GM10266 (cell line): ENCODE data around the gene TMEM132A.

Experiments used
- DNase-seq: peaks from one replicate; pipeline ENCODE4 v3.0.0; 2012; ENCODE audit errors: extremely low spot score
- TF ChIP-seq, protein P1 (sequence below): IDR thresholded peaks from 2 replicates; pipeline ENCODE4 v1.5.1; 2012; ENCODE audit warnings: mild to moderate bottlenecking, low read depth; ENCODE audit not compliant: control insufficient read depth, insufficient read depth; ENCODE audit errors: missing control alignments

The TMEM132A gene

DNA sequence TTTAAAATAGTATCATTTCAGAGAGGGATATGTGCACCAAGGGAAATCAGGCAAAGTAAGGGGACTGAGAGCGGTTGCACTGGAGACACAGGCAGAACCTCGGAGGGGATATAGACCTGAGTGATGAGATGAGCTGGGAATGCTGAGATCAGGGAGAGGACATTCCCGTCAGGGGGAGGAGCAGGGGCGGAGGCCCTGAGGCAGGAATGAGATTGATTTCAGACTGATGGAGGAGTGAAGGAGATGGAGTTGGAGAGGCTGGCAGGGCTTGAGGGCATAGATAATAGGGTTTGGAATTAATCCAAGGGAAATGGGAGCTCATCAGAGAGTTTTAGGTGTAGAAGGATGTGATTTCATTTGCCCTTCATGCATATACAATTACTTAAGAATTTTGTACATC, 60.4 kb downstream of the TMEM132A start:
- TF ChIP-seq, protein P1, sequence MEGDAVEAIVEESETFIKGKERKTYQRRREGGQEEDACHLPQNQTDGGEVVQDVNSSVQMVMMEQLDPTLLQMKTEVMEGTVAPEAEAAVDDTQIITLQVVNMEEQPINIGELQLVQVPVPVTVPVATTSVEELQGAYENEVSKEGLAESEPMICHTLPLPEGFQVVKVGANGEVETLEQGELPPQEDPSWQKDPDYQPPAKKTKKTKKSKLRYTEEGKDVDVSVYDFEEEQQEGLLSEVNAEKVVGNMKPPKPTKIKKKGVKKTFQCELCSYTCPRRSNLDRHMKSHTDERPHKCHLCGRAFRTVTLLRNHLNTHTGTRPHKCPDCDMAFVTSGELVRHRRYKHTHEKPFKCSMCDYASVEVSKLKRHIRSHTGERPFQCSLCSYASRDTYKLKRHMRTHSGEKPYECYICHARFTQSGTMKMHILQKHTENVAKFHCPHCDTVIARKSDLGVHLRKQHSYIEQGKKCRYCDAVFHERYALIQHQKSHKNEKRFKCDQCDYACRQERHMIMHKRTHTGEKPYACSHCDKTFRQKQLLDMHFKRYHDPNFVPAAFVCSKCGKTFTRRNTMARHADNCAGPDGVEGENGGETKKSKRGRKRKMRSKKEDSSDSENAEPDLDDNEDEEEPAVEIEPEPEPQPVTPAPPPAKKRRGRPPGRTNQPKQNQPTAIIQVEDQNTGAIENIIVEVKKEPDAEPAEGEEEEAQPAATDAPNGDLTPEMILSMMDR, result no peak
- DNase-seq, result no peak

DNA sequence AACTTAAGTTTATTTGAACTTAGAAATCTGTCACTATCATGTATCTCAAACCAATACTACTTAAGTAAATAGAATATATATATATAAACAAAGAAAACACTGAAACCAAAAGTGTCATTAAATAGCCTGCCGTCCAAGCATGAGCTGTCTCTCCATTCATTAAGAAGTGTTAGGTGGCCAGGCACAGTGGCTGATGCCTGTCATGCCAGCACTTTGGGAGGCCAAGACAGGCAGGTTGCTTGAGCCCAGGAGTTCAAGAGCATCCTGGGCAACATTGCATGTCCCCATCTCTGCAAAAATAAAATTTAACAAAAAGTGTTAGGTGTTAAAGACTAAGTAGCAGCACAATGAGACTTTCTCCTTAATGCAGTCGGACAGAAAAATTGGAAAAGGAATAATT, 61.2 kb downstream of the TMEM132A start:
- no peak for DNase-seq
- TF ChIP-seq, protein P1, result no peak

DNA sequence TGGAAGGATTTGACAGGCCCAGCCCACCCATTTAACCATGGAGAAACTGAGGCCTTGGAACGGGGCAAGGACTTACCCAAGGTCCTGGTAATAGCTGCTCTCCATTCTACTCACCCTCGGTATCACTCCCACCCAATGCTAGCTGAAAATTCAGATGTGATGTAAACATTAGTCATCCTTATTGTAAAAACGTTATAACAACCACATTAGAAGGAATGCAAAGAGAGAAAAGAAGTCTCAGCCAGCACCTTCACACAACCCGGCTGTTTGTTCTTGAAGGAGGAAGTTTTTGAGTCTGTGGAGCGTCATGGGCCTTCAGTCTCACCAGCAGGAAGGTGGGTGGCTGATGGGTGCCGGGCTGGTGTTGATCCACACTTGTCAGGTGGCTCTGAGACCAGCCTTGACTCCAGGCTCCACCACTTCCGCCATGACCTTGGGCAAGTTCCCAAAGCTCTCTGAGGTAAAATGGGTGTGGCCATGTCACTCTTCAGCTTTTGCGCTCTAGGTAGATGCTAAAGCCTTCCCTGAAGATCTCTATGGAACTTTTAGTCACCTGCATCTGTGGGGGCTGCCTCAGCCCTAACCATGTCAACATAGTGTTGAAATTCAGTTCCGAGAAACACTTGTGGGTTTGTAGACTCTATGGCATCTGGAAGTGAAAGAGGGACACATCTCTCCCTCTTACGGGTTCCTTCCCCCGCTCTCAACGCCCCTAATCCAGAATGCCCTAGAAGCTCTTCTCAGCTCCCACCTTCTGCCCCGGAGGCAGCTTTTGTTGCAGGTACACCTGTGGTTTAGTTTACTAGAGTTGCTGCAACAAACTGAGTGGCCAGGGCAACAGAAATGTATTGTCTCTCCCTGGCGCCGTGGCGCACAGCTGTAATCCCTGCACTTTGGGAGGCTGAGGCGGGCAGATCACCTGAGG, 62.0 kb downstream of the TMEM132A start:
- DNase-seq, result peak; percentile 36
- TF ChIP-seq, protein P1, result no peak
